Activated CD8-positive, alpha-beta memory T cell treated with anti-CD3 and anti-CD28 coated beads for 36 hours (primary cell): ENCODE data around the gene DYNLL2. TPM values are rescaled to one million over a fixed set of nuclear protein-coding genes. Genes with fewer than 3 reads are reported as not detected.
"Not testable (repeated sequence)": the region's sequence is repeated elsewhere in the genome, so short reads cannot be mapped to it uniquely, and the experiment has no call there.

Source experiments
- CTCF ChIA-PET: fragments of 350-600 bp; sonication (Branson Sonifier 250); formaldehyde crosslinking; loops from one replicate; lab custom pipeline; 2021; ENCODE audit warnings: antibody characterized with exemption; lab: Charles Lee
- POLR2A ChIA-PET: fragments of 350-600 bp; sonication (Branson Sonifier 250); formaldehyde crosslinking; loops from one replicate; lab custom pipeline; 2021; ENCODE audit warnings: antibody characterized with exemption; lab: Charles Lee
- total RNA-seq, 2 experiments: library from RNA; stranded (reverse); gene quantifications; one replicate each; pipeline ENCODE4 v1.2.3, GENCODE V29; 2021

DYNLL2 gene
- total RNA-seq: 10 to 100 TPM; 36.1 to 36.5 TPM

DNA sequence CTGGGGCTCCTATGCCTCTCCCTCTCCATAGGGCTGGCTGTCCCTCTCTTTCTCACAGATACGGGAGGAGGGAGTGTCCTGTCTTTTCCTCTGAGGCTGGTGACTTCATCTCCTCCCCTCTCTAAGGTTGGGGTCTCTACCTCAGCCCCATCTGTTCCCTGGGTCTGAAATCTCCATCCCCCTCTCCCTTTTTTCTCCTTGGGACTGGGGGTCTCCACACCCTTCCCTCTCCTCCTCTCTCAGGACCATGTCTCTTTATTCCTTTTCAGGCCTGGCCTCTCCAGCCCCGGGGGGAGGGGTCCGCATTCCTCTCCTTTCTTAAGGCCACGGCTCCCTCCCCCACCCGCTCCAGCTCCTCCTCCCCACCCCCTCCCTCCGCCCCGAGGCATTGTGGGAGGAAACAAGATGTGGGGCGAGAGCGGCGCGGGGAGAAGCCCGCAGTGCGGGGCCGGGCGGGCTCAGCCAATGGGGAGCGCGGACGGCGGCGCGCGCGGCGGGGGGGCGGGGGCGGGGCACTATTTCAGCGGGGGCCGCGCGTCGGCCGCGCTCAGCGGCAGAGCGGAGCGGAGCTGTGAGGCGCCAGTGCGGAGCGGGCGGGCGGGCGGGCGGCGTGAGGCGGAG lies at the start of gene DYNLL2:
Gene DYNLL2 (plus strand): TSS at position 550 of the 621 bp plus-strand sequence. CDS start 3,672 bp downstream, outside the sequence.
- ChIA-PET POLR2A (interaction anchor here (1.1 to 2.5 kb wide), 3 partner anchors 74 to 233 kb away, joined by 3 to 22 read pairs (median 3); partner anchors contain the start of genes MRPS23 and SRSF1), CTCF (no interaction called here)

DNA sequence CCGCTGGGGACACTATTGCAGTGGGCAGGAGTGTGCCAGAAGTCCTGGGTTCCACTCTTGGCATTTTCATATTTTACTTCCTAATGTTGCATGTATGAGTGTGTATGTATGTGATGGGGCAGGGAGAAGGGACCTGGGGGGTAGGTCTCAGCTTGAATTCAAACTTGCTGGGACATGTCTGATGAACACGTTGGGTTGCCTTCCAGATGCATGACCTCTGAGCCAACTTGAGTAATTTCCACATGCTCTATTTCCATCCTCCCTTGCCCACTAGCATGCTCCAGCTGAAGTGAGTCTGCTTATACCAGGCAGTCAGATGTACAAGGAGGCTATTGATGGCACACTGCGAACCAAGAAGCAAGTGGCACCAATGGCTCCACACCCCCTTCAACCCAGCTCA lies 43.2 kb upstream of the DYNLL2 start:
- POLR2A ChIA-PET: no interaction called here
- CTCF ChIA-PET: no interaction called here

DNA sequence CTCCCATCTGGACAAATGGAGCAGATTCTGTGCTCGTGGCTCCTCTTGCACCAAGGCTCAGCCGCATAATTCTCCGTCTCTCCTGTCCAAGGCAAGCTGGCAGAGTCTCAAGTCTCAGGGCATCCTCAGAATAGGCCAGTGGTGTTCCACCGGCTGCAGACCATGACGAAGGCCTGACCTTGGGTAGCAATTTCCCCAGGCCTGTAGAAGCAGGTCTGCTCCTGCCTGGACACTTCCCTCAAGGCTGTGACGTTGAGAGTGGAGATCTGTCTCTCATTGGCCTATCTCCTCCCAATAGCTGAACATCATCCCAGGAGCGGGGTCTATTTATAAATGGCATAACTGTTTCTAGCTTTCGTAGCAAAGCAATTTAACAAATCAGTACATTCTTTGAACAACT lies 42.8 kb upstream of the DYNLL2 start:
- POLR2A ChIA-PET: no interaction called here
- CTCF ChIA-PET: no interaction called here

DNA sequence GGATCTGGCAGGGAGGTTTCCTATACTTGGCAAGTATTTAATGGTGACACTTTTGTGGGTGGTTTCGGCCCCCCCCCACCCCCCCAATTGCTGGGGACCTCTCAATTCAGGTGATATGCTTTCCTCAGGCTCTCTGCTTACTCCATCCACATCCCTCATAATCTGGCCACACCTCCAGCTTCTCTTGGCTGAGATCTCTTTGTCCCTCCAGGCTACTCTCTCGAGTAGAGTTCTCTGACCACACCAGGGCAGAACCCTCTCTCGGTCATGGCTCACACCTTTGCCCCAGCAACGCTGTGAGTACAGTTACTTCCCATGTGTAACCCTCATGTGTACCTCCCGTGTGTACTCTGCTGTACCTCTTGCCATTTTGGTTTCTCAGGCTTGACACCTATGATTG lies 42.1 kb upstream of the DYNLL2 start:
- ChIA-PET POLR2A (no interaction called here), CTCF (no interaction called here)

DNA sequence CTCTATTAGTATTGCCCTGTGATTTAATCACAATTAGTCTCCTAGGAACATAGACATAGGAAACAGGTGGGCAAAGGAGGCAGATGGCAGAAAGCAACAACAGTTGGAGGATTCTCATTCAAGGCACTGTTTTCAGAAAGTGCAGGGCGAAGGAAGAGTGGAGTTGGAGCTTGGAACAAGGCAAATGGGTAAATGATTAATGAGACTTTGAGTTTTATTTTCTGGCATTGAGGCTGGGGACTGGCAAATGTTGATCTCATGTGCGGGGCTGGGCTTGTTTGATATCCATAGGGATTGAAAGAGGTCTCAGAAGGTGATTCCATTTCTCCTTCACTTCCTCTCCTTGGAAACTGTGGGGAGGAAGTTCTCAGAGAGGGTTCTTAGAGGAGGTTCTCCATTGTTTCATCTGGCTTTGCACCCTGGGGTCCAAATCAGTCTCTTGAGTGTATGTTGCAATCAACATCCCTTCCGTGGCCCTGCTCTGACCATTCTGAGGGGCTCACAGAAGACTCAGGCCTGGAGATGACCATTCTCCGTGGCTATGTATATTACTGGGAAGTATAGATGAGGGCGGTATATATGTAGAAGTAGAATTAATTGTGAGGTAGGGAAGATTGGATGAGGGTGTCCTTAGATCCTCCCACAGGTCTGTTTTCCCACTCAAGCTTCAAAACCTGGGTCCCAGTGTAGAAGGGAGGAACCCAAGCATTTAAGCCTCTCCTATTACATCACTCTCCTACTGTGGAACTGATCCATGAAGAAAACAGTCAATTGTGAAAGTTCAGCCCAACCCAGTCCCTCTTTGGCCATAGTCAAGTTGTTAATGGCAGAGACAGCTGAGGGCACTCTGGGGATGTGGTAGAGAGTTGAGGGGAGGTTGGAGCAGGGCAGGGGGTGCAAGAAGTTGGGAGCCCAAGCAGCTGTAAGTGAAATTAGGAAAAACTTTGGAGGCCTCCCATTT lies 39.7 kb upstream of the DYNLL2 start:
- POLR2A ChIA-PET: no interaction called here

DNA sequence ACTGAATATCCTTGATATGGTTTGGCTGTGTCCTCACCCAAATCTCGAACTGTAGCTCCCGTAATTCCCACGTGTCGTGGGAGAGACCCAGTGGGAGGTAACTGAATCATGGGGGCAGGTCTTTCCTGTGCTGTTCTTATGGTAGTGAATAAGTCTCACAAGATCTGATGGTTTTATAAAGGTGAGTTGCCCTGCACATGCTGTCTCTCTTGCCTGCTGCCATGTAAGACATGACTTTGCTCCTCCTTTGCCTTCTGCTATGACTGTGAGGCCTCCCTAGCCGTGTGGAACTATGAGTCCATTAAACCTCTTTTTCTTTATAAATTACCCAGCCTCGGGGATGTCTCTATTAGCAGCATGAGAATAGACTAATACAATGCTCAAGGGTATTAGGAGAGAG lies 39.0 kb upstream of the DYNLL2 start:
- CTCF ChIA-PET: not testable (repeated sequence)

More for the DNA sequence above, 39.7 kb upstream of the DYNLL2 start:
- CTCF ChIA-PET: interaction anchor here (0.9 kb wide), 1 partner anchor 70 kb away, joined by 3 read pairs; no protein-coding TSS in a partner anchor

DNA sequence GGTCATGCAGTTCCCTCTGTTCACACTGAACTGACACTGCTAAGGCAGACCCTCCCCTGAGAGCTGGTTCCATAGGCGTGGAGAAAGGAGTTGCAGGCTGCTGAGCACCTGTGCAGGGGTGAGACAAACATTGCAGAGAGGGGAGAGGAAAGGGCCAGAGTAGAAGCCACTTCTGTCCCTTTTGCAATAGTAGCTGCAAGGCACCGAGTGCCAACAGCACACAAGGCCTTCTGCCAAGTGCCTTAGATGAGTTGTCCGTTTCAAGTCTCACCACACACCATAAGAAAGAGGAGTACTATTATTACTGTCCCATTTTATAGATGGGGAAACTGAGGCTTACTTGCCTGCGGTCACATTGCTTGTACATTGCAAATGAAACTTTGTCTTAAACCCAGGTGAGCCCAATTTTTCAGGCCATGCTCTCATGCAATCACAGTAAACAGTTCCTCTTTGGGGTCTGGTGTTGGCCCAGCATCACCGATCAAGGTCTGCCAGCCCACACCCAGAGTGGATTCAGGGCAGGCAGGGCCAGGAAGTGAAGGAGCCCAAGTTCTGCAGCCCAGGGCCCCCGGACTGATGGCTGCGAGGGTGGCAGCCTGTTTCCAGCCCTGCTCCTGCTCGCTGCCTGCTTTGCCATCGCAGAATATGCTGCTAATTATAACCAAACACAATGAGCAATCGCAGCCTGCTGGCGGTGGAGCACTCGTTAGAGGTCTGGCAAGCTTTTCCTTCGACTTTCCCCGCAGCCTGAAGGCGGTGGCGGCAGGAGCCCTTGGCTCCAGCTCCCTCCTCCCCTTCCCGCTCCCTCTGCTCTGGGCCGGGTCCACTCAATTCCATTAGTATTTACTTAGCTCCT lies 36.8 kb upstream of the DYNLL2 start:
- ChIA-PET CTCF (no interaction called here), POLR2A (no interaction called here)

More for the DNA sequence above, 39.0 kb upstream of the DYNLL2 start:
- POLR2A ChIA-PET: not testable (repeated sequence)

DNA sequence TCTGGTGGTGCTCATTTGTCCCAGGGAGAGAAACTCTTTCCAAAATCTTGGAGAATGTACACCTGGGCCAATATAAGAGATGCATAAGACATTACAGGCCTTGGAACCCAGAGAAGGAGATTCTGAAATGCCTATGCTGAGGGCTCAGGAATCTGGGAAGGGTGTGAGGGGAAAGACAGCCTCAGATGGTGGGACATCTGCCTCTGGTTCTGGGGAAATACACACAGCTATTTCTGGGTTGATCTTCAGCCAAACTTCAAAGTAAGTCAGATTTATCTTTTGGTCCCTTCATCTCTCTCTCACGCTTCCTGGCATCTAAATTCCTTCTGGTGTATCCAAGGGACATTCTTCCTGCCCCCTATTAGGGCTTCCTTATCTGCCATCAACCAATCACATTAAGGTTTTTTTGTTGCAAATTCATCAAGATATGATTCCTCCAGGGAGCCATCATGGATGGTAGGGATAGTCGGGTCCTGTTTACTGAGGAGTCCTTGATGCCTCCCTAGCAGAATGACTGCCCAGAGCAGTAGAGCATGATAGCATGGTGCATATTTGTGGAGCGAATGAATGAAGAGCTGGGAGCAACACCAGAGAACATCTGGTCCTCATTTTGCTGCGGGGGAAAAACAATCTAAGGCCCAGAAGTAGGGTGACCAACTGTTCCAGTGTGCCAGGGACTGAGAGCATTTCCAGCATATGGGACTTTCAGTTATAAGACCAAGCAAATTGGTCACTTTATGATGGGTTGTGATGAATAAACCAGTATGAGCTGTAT lies 35.7 kb upstream of the DYNLL2 start:
- ChIA-PET CTCF (no interaction called here), POLR2A (no interaction called here)

DNA sequence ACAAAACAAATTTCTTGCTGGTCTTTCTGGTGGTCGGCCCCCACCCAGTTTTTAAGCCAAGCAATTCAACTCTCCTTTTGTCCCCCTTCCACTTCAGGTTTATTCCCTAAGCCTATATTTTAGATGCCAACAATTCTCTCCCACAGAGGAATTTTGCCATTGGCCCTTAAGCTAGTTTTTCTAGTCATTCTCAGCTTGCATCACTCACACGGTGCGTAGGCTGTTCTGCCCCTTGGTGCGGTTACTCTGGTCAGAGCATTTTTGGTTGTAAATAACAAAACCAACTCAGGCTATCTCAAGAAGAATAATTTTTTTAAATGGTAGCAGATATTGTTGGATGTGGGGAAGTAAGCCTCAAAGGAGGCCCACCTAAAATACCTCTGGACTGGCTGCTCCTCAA lies 33.7 kb upstream of the DYNLL2 start:
- CTCF ChIA-PET: interaction anchor here (0.8 kb wide), 1 partner anchor 192 kb away, joined by 4 read pairs; no protein-coding TSS in a partner anchor
- POLR2A ChIA-PET: no interaction called here

DNA sequence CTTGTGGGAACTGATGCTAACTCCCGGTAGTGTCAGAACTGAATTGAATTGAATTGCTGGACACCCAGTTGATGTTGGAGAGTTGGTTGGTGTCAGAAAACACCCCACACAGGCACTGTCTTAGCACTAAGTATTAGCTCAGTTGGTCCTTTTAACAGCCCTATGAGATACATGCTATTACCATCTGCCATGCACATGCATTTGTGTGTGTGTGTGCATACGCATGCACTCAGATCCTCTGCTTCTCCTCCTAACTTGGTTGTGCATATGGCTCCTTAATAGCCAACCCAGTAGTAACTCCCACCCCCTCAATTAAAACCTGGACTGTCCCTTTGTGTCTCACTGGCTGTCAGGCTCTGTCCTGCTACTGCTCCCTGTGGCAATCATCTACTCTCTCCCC lies 32.3 kb upstream of the DYNLL2 start:
- POLR2A ChIA-PET: no interaction called here

DNA sequence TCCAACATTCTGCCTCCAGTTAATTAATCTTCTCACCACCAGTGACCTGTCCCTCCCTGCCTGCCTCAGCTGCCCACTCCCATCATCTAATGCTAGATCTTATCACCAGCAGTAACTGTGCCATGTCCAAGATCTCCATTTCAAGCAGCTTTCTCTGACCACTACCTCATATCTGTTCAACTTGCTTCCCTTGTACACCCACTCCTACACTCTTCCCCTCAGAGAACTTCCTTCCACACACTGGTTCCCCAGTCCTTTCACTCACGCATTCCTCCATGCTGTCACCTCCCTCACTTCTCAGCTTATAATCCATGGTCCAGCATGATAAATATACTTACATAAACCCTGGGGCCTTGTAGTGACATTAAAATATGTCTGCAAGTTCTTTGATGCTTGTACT lies 31.8 kb upstream of the DYNLL2 start:
- CTCF ChIA-PET: no interaction called here
- POLR2A ChIA-PET: no interaction called here

More for the DNA sequence above, 32.3 kb upstream of the DYNLL2 start:
- CTCF ChIA-PET: no interaction called here

DNA sequence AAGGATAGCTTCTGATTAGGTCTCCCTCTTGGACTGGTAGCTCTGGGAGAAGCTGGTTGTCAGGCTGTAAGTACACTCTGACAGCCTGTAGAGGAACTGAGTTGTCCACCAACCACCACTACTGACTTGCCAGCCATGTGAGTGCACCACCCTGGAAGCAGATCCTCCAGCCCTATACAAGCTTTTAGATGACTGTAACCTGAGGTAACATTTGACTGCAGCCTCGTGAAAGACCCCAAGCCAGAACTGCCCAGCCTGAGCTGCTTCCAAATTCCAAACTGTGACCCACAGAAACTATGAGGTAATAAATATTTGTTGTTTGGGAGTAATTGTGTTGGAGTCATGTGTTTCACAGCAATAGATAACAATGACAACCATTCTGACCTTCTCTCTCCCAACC lies 30.8 kb upstream of the DYNLL2 start:
- CTCF ChIA-PET: no interaction called here

DNA sequence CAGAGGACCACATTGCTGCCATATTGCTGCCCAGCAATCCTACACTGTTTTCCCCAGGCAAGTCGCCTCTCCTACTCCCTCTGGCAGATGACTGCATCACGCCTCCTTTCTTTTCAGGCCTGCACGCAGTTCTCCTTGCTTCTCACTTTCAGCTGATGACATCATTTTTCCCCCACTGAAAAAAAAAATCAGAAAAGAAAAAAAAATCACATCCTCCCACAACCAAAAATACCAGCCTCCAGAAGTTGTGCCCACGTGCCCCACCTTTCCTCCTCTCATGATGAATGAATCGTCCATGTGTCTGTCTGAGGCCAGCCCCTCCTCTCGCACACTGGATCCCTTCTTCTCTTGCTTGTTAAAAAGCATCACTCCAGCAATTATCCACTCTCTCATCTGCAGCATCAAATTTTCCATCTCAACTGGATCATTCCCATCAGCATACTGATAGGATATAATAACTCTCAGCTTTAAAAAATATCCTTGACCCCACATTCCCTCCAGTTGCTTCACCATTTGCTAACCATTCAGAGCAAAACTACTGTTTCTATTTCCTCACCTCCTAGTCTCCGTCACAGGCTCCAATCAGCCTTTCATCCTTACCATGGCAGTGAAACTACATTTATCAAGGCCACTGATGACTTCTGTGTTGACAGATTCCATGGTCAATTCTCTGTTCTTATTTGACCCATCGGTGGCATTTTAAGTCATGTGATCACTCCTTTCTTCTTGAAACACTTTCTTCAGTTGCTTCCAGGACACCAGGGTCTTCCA lies 30.1 kb upstream of the DYNLL2 start:
- POLR2A ChIA-PET: no interaction called here
- CTCF ChIA-PET: interaction anchor here (1.4 kb wide), 1 partner anchor 59 kb away, joined by 3 read pairs; no protein-coding TSS in a partner anchor

More for the DNA sequence above, 30.8 kb upstream of the DYNLL2 start:
- POLR2A ChIA-PET: no interaction called here

DNA sequence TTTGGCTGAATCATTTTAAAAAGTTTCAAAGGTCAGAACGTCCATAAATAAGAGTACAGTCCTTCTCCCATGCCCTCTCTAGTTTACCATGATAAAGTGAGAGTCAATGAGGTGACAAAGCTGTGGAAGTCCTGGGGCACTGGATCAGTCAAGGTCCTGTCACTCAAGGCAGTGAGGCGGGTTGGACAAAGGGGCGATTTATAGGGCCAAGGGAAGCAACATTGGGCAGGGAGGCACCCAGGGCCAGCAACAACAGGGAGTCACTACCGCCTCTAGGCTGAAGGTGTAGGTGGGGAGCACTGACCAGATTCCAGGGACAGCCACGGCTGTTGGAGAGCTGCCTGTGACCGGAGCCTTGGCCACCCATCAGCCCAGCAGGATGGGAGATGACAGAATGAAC lies 28.6 kb upstream of the DYNLL2 start:
- ChIA-PET CTCF (interaction anchor here (1.4 kb wide), 1 partner anchor 58 kb away, joined by 3 read pairs; no protein-coding TSS in a partner anchor), POLR2A (no interaction called here)

DNA sequence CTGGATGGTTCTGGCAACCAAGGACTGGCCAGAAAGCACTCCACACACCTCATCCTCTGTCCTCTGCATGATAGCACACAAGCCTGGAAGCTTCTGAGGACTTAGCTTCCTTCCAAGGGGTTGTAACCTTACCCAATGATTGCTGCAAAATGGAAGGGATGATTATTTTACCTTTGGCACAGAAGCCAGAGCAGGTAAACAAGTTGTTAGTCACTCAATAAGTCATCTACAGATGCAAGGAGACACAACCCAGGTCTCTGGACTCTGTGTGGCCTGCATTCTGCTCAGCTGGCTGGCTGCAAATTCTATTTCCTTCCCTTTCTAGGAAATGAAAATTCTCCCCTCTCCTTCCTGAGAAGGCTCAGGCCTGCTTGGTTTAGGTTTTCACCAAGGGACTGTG lies 26.7 kb upstream of the DYNLL2 start:
- POLR2A ChIA-PET: no interaction called here

DNA sequence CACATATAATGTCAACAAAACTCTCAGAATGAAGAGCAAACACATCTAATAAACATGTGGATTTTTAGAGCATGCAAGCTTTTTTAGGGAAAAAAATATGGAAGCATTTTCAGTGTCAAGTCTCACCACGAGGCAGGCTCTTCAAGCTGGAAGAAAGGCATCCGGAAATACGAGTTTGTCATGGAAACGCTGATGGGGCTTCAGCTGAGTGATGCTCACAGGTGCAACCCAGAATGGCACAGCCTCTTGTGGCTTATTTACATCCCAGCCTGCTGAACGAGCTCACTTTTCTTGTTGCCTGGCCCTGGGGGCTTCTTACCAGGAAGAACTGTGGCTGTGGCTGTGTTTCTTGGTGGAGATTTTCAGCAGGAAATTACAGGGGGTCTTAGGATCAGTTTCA lies 24.1 kb upstream of the DYNLL2 start:
- ChIA-PET CTCF (no interaction called here), POLR2A (no interaction called here)

More for the DNA sequence above, 26.7 kb upstream of the DYNLL2 start:
- CTCF ChIA-PET: no interaction called here

DNA sequence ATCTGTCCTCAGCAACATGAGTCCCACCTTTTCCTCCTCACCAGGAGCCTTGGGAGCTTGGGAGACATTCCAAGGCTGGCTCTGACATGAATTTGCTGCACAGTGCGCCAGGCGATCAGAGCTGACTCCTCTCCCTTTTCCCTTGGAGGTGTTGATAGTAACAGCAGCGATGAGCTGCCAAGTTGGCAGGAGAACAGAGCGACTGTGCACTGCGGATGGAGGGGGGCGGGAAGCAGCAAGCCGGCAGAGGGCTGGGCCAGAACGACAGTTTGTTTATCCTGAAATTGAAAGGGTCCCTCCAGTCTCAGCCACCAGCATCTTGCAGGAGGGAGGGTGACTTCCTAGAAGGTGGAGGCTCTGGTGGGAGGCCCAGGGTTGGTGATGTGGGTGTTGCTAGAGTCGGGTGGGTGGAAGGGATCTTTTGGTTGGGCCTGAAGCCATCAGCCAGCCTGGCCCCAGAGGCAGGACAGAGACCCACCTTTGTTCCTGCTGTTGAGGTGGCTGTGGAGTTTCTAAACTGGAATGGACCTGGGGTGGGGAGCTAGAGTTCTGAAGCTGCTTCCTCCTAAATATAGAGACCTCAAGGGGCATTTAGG lies 22.5 kb upstream of the DYNLL2 start:
- POLR2A ChIA-PET: no interaction called here
- CTCF ChIA-PET: interaction anchor here (1.1 kb wide), 1 partner anchor 10 kb away, joined by 5 read pairs; no protein-coding TSS in a partner anchor
